Activated CD4-positive, alpha-beta T cell treated with anti-CD3 and anti-CD28 coated beads, Interleukin-10, Interleukin-2, amounts not matched to agents 100 ng/mL and 50 ng/mL, durations not matched to agents 16 hours and 8 hours (primary cell): ENCODE results near the gene POMT1.
A peak's percentile ranks its signal among the peaks of the same experiment; 100 is the strongest.

Experiments used
- DNase-seq: peaks from one replicate; pipeline ENCODE4 v3.0.0-alpha.2; 2020

The POMT1 gene

DNA sequence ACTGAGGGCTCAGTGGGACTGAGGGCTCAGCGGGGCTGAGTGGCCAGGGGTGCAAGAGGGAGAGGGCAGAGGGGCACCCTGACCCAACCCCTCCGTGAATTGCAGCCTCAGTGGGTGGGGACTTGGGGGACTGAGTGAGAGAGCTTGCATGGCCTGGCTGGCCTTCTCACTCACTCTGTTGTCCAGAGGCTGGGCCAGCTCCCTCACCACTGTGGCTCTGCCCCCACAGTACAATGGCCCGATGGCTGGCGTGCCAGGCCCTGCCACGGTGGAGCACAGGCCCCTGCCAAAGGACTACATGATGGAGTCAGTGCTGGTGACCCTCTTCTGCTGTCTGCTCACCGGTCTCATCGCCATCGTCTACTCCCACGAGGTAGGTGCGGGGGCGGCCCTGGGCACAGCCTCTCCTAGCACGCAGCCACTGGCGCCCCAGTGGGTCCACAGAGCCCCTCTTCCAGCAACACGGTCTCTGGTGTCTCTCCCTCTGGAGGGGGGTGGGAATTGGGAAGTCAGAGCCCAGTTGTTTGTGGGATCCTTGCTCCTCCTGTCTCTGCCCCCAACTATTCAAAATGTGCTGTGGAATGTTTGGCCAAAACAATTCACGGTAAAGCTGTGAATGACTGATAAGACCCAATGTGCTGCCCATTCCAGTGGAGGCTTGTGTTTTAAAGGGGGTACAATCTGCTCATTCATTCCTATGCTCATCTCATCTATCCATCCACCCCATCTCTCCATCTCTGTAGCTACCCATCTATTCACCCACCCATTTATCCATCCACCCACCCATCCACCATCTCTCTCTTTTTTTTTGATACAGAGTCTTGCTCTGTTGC is 53.3 kb downstream of the POMT1 start:
- no peak for DNase-seq

DNA sequence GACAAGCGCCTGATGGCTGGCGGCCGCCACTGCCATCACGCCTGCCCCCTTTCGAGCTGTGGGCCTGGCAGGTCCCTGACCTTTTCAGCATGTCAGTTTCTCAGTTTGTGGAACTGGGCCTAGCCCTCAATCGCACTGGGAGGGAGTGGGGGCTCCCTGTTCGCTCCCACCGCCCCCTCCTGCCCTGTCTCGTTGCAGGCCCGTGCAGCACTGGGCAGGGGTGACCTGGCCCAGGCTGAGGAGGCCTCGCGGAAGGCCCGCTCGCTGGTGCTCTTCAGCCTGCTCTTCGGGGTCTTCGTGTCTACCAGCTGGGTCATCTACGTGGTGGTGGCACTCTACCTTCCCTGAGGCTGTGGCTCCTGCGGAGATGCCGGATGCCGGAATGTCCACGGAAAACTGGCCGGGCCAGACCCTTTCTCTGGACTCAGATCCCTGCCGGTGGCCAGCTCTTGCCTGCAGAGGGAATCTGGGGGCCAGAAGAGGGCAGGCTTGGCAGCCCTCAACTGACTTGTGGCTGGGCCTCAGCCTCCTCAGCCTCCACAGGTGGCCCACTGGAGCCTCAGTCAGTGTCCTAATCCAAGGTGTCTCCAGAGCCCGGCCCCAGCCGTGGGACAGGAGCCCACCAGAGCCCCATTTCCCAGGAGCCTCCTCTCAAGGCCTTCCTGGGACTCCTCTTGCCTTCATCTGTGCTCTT is 55.3 kb downstream of the POMT1 start:
- no peak for DNase-seq

DNA sequence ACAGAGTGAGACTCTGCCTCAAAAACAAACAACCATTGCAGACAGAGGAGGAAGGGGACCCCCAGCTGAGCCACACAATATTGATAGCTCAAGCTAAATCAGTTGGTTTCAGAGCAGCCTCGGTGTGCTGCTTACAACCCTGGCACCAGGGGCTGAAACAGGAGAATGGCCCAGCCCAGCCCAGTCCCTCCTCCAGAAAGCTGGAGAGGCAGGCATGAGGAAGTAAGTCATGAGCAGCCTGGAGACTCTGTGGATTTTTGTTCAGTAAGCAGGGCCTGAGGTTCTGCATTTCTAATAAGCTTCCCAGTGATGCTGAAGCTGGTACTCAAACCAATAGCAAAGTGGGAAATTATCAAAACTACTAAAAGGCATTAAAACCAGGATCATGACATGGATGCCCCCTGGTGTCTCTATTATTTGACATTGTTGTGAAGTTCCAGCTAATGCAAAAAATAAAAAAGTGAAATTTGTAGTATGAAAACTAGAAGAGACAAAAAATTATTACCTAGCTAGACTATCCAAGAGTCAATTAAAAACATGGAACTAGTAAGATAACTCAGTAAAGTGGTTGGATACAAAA is 56.8 kb downstream of the POMT1 start:
- DNase-seq: no peak

DNA sequence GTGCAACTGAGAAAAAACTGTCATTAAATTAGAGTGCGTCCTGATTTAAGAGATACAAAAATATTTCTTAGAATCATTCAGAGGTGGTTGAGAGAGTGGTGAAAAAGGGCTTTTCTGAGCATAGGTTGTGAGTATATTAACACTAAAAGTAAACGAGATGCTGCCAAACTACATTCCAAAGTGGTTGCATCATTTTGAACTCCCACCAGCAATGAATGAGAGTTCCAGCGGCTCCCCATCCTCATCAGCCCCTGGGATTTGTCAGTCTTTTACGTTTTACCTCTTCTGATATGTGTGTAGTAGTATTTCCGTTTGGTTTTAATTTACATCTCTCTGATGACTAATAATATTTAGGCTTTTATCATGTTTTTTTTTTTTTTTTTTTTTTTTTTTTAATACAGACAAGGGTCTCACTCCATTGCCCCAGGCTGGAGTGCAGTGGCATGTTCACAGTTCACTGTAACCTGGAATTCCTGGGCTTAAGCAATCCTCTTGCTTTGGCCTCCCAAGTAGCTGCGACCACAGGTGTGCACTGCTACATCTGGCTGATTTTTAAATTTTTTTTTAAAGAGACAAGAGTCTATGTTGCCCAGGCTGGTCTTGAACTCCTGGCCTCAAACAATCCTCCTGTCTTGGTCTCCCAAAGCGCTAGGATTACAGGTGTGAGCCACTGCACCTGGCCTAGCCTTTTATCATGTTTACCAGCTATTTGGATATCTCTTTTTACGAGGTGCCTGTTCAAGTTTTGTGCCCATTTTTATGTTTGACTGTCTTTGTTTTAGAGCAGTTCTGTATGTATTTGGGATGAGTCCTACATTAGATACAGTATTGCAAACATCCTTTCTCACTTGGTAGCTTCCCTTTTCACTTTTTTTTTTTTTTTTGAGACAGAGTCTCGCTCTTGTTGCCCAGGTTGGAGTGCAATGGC is 59.6 kb downstream of the POMT1 start:
- DNase-seq: no peak

DNA sequence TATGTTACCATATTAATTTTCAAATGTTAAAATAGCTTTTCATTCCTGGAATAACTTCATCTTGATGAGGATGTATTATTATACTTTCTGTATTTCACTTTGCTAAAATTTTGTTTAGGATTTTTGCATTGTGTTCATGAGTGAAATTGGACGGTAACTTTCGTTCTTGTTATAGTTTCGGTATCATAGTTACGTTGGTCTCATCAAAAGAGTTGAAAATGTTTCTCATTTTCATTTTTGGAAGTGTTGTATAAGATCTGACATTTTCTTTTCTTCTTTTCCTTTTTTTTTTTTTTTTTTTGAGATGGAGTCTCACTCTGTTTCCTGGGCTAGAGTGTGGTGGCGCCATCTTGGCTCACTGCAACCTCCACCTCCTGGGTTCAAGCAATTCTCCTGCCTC is 62.7 kb downstream of the POMT1 start:
- DNase-seq: peak; percentile 17

DNA sequence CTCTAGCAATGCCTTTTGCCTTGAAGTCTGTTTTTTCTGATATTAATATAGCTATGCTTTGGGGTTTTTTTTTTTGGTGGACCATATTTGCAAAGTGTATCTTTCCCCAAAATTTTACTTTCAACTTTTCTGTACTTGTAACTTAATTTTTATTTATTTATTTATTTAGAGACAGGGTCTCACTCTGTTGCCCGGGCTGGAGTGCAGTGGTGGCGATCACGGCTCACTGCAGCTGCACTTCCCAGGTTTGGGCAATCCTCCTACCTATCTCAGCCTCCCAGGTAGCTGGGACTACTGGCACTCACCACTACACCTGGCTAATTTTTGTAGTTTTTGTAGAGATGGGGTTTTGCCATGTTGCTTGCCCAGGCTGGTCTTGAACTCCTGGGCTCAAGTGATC is 63.4 kb downstream of the POMT1 start:
- no peak for DNase-seq

DNA sequence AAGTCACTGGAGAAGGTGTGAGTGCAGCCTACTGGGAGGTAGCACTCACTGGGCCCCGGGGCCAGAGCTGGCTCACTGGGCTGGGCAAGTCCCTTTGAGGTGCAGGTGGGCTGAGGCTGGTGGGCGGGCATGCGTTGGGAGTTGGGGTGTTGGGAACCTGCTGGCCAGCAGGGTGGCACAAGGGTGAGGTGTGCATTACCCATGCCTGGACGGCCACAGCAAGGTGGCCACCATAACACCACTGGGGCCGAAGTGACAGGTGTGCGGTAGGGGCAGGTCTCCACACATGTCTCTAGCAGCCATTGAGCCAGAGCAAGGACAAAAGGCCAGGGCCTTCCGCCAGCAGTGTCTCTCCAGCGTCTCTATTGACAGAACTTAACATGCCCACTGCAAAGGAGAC is 65.2 kb downstream of the POMT1 start:
- no peak for DNase-seq
